Forelimb muscle (tissue), 1 donor: ENCODE results near the gene CCDC171. TPM values are rescaled to one million over a fixed set of nuclear protein-coding genes. Genes with fewer than 3 reads are reported as not detected.
"Not testable (repeated sequence)": the region's sequence is repeated elsewhere in the genome, so short reads cannot be mapped to it uniquely, and the experiment has no call there.

Experiments used
- DNase-seq: peaks from one replicate; pipeline ENCODE4 v3.0.0-alpha.2; 2013; ENCODE audit warnings: low read depth
- polyA plus RNA-seq: library from polyadenylated mRNA; unstranded; fragments of 120-200 nt; gene quantifications from one replicate; pipeline ENCODE4 v1.2.1, GENCODE V29; 2013; ENCODE audit not compliant: insufficient read length

The CCDC171 gene
- polyA plus RNA-seq = 2.1 TPM

DNA sequence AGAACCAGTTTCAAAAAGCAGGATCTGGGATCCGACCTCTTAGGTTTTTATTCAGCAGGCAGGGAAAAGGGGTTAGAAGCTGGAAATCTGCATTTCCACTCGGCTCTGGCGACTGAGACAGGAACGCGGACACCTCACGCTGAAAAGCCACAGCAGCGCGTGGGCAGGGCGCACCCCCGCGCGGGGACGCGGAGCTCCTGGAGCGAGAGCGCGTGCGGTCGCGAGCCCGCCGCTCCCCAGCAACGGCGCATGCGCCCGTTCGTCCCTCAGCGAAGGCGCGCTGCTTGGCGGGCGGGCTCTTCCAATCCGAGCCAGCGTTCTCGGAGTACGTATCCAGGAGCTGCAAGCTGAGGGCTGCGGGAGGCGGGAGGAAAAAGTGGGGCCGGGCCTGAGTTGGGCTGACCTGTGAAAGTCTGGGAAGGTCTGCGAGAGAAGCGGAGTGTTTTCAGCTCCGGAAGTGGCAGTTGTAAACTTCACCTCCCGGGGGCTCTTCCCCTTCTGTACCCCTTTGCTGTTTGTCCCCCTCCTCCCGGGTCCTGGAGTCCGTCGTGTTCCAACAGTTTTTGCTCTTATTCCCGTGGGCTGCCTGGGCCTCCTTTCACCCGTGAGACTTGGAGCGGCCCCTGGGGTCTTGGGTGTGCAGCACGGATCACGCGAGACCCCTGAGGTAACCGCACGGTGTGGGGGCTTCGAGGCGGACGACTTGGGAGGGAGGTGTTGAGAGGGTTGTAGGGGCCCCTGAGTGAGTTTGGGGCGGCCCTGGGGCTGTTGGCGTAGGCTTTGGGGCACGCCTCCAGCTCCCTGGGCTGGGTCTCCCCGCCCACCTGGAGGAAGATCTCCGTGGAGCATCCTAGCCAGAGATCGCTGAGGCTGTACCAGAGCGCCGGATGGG is at the start of gene CCDC171:
TSS of gene CCDC171 (plus strand) at position 408 of the 892 bp plus-strand sequence. CDS start 11,046 bp downstream, outside the sequence.
- DNase-seq = peak; percentile 93

- DNase-seq = no peak
These were observed 46.9 kb upstream of the CCDC171 start for GRCh38 chr9:15505921-15506320.

DNA sequence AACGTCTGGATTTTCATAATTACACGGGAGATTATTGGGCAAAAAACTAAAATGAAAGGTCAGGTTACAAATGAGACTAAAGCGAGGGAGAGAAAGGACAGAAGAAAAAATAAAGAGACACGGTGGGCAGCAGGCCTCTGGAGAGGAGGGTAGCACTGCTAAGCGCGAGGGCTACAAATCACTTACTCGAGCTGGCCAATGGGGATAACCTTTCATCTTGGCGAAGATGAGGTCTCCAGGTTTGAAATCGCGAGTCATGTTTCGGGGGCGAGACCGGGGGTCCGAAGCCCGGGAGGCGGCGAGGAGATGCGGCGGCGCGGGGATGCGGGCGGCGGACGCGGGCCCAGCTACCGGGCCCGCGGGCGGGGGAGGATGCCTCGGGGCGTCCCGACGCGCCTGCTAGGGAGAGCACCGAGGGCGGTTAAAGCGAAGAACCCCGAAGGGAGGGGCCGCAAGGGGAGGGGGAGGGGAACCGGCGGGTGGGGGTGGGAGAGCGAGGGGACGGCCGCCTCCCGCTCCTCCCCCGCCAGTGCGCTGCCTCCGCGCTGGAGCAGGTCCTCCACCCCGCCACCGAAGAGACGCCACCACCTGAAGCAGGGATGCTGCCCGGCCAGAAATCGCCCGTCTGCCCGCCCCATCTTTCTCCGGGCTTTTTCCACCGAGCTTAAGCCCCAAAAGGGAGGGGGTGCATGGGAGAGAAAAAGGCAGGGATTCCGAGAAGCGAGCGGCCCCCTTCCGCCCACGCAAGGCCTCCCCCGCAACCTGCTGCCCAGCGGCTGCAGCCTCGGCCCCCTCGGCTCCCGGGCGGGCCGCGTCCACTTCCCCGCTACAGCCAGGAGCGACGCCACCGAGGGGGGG is 42.7 kb upstream of the CCDC171 start:
- no peak for DNase-seq

- peak; percentile 63 for DNase-seq
These were observed 41.9 kb upstream of the CCDC171 start, which contains the start of gene PSIP1 for GRCh38 chr9:15510789-15511575. Gene PSIP1 (minus strand): TSS chr9:15510970. CDS start chr9:15510188, 782 bp downstream.

GRCh38 chr9:15512204-15512603 is 40.6 kb upstream of the CCDC171 start:
- DNase-seq = no peak

DNA sequence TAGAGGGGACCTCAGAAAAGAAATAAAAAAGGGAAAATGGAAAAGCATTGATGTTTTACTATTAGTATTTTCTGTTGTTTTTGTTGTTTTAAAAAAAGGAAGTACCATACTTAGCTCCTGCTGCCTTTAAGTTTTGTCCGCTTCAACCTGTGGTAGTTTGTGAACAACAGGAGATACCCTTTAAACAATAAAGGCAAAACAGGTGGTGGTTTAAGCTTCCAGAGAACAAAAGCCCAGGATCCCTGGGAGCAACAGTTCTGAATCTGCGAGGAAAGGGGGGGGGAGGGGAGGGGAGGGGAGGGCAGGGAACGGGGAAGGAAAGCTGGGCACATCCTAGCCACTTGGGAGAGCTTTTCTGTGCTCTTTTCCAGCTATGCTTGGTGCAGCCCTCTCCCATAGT is 40.0 kb upstream of the CCDC171 start:
- no peak for DNase-seq

GRCh38 chr9:15513335-15513734 is 39.5 kb upstream of the CCDC171 start:
- no peak for DNase-seq

GRCh38 chr9:15519831-15520230 is 33.0 kb upstream of the CCDC171 start:
- no peak for DNase-seq

- no peak for DNase-seq
These were observed 31.6 kb upstream of the CCDC171 start for GRCh38 chr9:15521254-15521653.

GRCh38 chr9:15522130-15522755 is 30.6 kb upstream of the CCDC171 start:
- no peak for DNase-seq

- no peak for DNase-seq
These were observed 27.9 kb upstream of the CCDC171 start for GRCh38 chr9:15524845-15525455.

GRCh38 chr9:15525958-15526357 is 26.9 kb upstream of the CCDC171 start:
- DNase-seq = no peak

DNA sequence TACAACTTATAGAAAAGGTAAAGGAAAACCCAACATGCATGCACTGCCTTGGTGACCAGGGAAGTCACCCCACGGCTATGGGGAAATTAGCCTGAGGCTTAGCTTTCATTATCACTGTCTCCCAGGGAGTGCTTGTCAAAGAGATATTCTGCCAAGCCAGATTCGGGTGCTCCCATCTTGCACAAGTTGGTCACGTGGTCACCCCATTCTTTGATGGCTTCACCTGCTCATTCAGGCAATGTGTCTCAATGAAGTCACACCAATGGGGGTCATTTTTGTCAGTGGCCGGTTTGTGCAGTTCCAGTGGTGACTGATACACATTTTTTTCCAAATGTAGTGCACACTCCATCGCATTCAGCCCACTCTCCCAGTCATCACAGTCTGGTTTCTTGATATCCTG is 25.8 kb upstream of the CCDC171 start:
- DNase-seq = not testable (repeated sequence)

- DNase-seq = no peak
These were observed 23.1 kb upstream of the CCDC171 start for GRCh38 chr9:15529566-15530324.

DNA sequence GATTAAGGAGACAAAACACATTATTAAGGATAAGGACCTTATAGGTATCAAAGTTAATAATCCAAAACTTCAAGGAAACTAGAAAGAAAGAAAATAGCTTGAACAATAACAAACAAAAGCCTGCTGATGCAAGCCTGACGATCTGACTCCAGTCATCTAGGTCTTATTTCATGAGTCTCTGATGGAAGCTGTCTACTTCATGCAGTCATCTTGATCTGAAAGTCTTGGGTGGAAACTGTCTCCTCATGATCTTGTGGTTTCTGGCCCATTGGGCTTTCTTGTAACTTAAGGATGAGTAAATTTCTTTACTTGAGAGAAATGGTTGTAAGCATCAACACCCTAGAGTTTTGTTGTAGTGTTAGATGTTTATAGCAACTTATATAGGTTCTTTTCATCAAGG is 21.5 kb upstream of the CCDC171 start:
- DNase-seq = no peak

DNA sequence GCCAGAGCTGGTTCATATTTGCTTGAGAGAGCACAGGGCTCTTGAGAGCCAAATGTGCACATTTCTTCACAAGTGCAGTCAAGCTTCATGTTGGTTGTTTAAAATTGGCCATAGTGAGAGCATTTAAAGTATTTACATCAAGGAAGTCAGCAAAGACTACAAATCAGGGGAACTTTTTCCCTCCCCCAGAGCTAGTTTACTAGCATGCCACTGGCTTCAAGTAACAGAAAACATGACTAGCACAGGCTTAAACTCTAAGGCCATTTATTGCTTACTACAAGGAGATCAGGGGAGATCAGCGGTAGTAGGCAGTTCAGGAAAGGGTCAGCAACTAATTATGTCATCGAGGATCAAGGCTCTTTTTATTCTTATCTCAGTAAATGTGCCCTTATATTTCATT is 11.0 kb upstream of the CCDC171 start:
- DNase-seq = no peak

GRCh38 chr9:15542624-15543023 is 10.2 kb upstream of the CCDC171 start:
- no peak for DNase-seq

GRCh38 chr9:15543047-15543813 is 9.6 kb upstream of the CCDC171 start:
- DNase-seq = no peak

- DNase-seq = no peak
These were observed 3.2 kb upstream of the CCDC171 start for GRCh38 chr9:15549611-15550010.
